OCI-LY1 (cell line): Measurements from ENCODE around the gene GTF2A2.
"Not testable (repeated sequence)": the region's sequence is repeated elsewhere in the genome, so short reads cannot be mapped to it uniquely, and the experiment has no call there.

Experiments used
- H2AFZ ChIP-seq: fragments of 200-600 bp; sonication (generic), shearing (Covaris generic); 2 replicates; pipeline ENCODE4 v1.6.0; 2014; ENCODE audit warnings: antibody characterized with exemption, mild to moderate bottlenecking, low read length
- H3F3A ChIP-seq: fragments of 200-600 bp; sonication (generic), shearing (Covaris generic); 2 replicates; pipeline ENCODE4 v1.6.0; 2014; ENCODE audit warnings: mild to moderate bottlenecking, antibody characterized with exemption, low read length, moderate library complexity; ENCODE audit not compliant: insufficient read depth
- H3K27ac ChIP-seq: fragments of 200-600 bp; sonication (generic); 2 replicates; pipeline ENCODE4 v1.5.1; 2014; ENCODE audit warnings: low read length, mixed run types, mild to moderate bottlenecking, low read depth; ENCODE audit not compliant: poor library complexity, severe bottlenecking
- H3K27me3 ChIP-seq: fragments of 200-600 bp; sonication (generic); 2 replicates; pipeline ENCODE4 v1.6.0; 2014; ENCODE audit warnings: antibody characterized with exemption, mild to moderate bottlenecking, low read length, moderate library complexity; ENCODE audit not compliant: insufficient read depth
- H3K36me3 ChIP-seq: fragments of 200-600 bp; sonication (generic); 2 replicates; pipeline ENCODE4 v1.6.1; 2014; ENCODE audit warnings: mild to moderate bottlenecking, antibody characterized with exemption, low read length, moderate library complexity, mixed read lengths; ENCODE audit not compliant: insufficient read depth
- H3K4me1 ChIP-seq: fragments of 200-600 bp; sonication (generic); 2 replicates; pipeline ENCODE4 v1.5.1; 2014; ENCODE audit warnings: mild to moderate bottlenecking, low read length, moderate library complexity; ENCODE audit not compliant: insufficient read depth, severe bottlenecking
- H3K4me2 ChIP-seq: fragments of 200-600 bp; sonication (generic), shearing (Covaris generic); 2 replicates; pipeline ENCODE4 v1.6.1; 2014; ENCODE audit warnings: low read length
- H3K4me3 ChIP-seq: fragments of 200-600 bp; sonication (generic); 2 replicates; pipeline ENCODE4 v1.5.1; 2014; ENCODE audit warnings: low read length, low read depth, mild to moderate bottlenecking, mixed read lengths; ENCODE audit not compliant: poor library complexity, severe bottlenecking
- H3K79me2 ChIP-seq: fragments of 200-600 bp; shearing (Covaris generic); 2 replicates; pipeline ENCODE4 v1.6.1; 2016; ENCODE audit warnings: mixed run types, low read length, mixed read lengths; ENCODE audit not compliant: insufficient read depth
- H3K9ac ChIP-seq: fragments of 200-600 bp; sonication (generic), shearing (Covaris generic); 2 replicates; pipeline ENCODE4 v1.6.1; 2014; ENCODE audit warnings: mild to moderate bottlenecking, low read length, mixed read lengths
- H3K9me2 ChIP-seq: fragments of 200-600 bp; sonication (generic), shearing (Covaris generic); 2 replicates; pipeline ENCODE4 v1.6.1; 2014; ENCODE audit warnings: low read depth, mild to moderate bottlenecking, low read length, mixed read lengths
- H3K9me3 ChIP-seq: fragments of 200-600 bp; shearing (Covaris generic); 2 replicates; pipeline ENCODE4 v1.6.1; 2014; ENCODE audit warnings: low read length, mixed read lengths
- H4K20me1 ChIP-seq: fragments of 200-600 bp; sonication (generic), shearing (Covaris generic); 2 replicates; pipeline ENCODE4 v1.6.0; 2016; ENCODE audit warnings: mild to moderate bottlenecking, low read length; ENCODE audit not compliant: insufficient read depth
- EZH2 ChIP-seq: fragments of 200-600 bp; sonication (generic), shearing (Covaris generic); IDR thresholded peaks from 2 replicates; pipeline ENCODE4 v1.8.0; 2017; ENCODE audit warnings: borderline replicate concordance, mixed run types, mild to moderate bottlenecking, antibody characterized with exemption, low read length, moderate library complexity, mixed read lengths
- TF ChIP-seq, protein P1 (sequence below): fragments of 200-600 bp; sonication (generic), shearing (Covaris generic); IDR thresholded peaks from 2 replicates; pipeline ENCODE4 v1.5.1; 2017; ENCODE audit warnings: mild to moderate bottlenecking, antibody characterized with exemption, low read length, moderate library complexity, mixed read lengths

The GTF2A2 gene

DNA sequence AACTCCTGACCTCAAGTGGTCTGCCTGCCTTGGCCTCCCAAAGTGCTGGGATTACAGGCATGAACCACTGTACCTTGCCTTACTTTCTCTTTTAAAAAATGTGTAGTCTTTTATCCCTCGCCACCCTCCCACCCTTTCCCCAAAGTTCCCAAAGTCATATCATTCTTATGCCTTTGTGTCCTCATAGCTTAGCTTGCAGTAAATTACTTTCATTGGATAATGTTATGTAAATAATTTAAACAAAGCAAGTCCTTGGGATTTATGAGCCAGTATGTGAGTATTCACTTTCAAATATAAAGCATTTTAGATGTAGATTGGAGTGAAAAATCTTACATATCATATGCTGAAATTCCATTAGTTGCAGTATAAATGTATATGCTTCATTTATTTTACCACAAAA lies 11.0 kb downstream of the GTF2A2 start:
- TF ChIP-seq, protein P1, sequence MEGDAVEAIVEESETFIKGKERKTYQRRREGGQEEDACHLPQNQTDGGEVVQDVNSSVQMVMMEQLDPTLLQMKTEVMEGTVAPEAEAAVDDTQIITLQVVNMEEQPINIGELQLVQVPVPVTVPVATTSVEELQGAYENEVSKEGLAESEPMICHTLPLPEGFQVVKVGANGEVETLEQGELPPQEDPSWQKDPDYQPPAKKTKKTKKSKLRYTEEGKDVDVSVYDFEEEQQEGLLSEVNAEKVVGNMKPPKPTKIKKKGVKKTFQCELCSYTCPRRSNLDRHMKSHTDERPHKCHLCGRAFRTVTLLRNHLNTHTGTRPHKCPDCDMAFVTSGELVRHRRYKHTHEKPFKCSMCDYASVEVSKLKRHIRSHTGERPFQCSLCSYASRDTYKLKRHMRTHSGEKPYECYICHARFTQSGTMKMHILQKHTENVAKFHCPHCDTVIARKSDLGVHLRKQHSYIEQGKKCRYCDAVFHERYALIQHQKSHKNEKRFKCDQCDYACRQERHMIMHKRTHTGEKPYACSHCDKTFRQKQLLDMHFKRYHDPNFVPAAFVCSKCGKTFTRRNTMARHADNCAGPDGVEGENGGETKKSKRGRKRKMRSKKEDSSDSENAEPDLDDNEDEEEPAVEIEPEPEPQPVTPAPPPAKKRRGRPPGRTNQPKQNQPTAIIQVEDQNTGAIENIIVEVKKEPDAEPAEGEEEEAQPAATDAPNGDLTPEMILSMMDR = no peak
- Histone ChIP-seq H3F3A (no peaks in the 10 kb centered on the region), H3K79me2 (no peaks in the 10 kb centered on the region), H2AFZ (no peak overlapping the region), H3K9me3 (no peaks in the 10 kb centered on the region), H3K4me1 (no peaks in the 10 kb centered on the region), H3K9me2 (no peaks in the 10 kb centered on the region), H3K4me3 (no peak overlapping the region), H3K4me2 (no peak overlapping the region), H4K20me1 (no peaks in the 10 kb centered on the region), H3K36me3 (peaks cover 78% of the 10 kb centered on the region), H3K27ac (no peak overlapping the region), H3K27me3 (no peaks in the 10 kb centered on the region), H3K9ac (no peak overlapping the region)

GRCh38 chr15:59645812-59646211 lies 11.5 kb downstream of the GTF2A2 start:
- not testable (repeated sequence) for H3K27me3 ChIP-seq, H3K9me3 ChIP-seq, H3K4me3 ChIP-seq, H4K20me1 ChIP-seq, H3K27ac ChIP-seq, H3F3A ChIP-seq, H3K9me2 ChIP-seq, H3K79me2 ChIP-seq, H3K4me2 ChIP-seq, H3K4me1 ChIP-seq, H2AFZ ChIP-seq, H3K9ac ChIP-seq
- H3K36me3 ChIP-seq = peaks cover 74% of the 10 kb centered on the region

- Histone ChIP-seq H3K27me3 (no peaks in the 10 kb centered on the region), H3K79me2 (no peaks in the 10 kb centered on the region), H3K4me3 (no peak overlapping the region), H4K20me1 (no peaks in the 10 kb centered on the region), H3K27ac (no peak overlapping the region), H3K9me3 (no peaks in the 10 kb centered on the region), H3K4me1 (no peaks in the 10 kb centered on the region), H3F3A (no peaks in the 10 kb centered on the region), H3K9me2 (no peaks in the 10 kb centered on the region), H2AFZ (no peak overlapping the region), H3K9ac (no peak overlapping the region), H3K36me3 (peaks cover 72% of the 10 kb centered on the region), H3K4me2 (no peak overlapping the region)
- TF ChIP-seq, protein P1 = no peak
- TF ChIP-seq EZH2 = no peak
Observed at GRCh38 chr15:59644756-59645155, 12.6 kb downstream of the GTF2A2 start.

DNA sequence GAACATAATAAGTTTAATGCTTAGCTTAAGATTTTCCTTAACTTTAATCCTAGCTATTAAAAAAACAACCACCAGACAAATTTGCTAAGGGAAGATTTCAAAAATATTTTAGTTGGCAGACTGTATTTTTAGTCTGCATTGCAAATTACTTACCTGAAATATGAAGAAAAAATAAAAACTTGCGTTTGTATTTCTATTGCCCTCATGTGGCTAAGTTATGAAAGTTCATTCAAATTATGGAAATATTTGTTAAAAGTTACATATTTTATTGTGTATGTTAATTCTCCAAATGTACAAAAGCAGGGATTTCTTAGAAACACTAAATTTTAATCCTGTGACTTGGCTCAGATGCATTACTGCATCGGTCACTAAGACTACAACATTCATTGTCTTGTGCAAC lies 15.0 kb downstream of the GTF2A2 start:
- Histone ChIP-seq H3K9ac (no peak overlapping the region), H3K36me3 (peaks cover 73% of the 10 kb centered on the region), H3K4me2 (no peak overlapping the region), H3K9me2 (no peaks in the 10 kb centered on the region), H2AFZ (no peak overlapping the region), H3K27ac (no peak overlapping the region), H3K4me3 (no peak overlapping the region), H3K4me1 (no peaks in the 10 kb centered on the region), H3K9me3 (no peaks in the 10 kb centered on the region), H3F3A (0 out of 2 replicates have a peak, but pooled peaks cover 3% of the 10 kb centered on the region), H3K79me2 (no peaks in the 10 kb centered on the region), H3K27me3 (no peaks in the 10 kb centered on the region), H4K20me1 (no peaks in the 10 kb centered on the region)
- TF ChIP-seq, protein P1 = no peak
- TF ChIP-seq EZH2 = no peak
